HG03066 (cell line): ENCODE data around the gene NEDD8.

Experiments
- ATAC-seq: cut with Tn5 transposase; IDR thresholded peaks from one replicate; pipeline ENCODE4 v1.9.1; 2021; ENCODE audit warnings: low read depth; ENCODE audit not compliant: unreplicated experiment

The NEDD8 gene

DNA sequence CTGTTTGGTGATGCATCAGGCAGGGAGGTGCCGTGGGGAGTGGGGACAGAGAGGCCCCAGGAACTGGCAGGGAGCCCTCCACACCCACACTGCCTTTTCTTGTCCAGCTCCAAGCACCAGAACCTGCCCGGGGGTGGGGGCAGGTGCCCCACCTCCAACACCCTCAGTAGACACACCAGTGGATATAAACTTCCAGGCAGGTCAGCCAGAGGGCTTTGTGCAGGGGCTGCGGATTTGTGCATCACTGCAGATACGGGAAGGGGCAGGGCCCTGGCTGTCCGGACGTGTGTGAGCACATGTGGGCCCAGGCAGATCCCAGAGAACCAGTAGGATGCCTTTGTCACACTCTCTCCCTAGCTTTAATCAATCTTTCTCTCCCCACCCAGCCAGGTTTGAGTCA lies 32.1 kb upstream of the NEDD8 start:
- no peak for ATAC-seq

DNA sequence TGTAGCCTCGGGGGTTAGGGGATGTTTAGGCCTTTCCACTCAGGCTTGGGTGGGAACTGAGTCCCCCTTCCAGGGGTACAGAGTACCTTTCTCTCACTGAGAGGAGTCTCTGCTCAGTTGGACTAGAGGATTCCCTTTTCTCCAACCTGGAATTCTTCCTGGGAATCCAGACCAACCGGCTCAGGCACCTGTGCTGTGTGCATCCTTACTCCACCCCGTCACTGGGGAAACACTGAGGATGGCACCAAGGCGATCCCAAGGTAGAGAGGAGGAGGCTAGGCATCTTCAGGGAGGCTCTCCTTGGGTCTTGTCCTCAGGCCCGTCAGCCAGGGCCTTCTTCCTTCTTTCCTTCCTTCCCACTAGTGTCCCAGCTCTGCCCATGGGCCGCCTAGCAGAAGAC lies 31.7 kb upstream of the NEDD8 start:
- no peak for ATAC-seq

DNA sequence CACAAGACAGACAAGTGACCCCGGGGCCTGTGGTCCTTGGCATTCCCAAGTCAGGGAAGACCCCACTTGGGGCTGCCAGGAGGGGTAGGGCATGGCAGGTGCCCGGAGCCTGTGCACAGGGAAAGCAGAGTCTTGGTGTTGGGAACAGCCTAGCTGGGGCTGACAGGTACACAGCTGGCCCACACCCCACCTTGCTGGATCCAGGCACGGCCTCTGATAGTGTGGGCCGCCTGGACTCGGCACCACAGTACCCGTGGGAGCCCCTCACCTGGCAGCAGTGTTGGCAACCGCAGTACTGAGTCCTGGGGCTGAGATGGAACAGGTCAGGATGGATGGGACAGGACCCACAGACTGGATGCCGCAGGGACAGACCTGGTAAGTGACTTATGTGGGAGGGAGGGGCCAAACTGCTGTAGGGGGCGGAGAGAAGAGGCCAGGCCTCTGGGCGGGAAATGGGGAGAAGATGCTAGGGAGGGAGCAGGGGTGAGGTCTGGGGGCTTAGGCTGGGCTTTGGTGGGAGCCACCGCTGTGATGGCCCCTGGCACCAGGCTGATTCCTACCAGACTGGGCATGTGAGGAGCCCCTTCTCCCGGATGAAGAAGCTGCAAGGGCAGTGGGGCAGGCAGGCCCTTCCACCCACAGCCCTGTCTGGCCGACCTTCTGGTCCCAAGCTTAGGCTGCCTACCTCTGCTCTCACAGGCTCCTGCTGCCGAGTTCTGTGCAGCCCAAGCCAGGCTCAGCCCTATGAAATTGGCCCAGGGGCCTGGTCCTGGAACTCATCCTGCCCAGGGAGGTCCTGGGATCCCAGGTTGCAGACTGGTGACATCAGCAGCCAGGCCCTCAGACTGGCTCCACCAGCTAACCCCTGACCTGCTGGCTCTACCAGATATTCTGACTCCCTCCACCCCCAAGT lies 30.9 kb upstream of the NEDD8 start, which contains the start of gene TGM1:
Gene TGM1 (minus strand): TSS at position 357 of the 913 bp plus-strand sequence. CDS start 825 bp downstream, outside the sequence.
- no peak for ATAC-seq

DNA sequence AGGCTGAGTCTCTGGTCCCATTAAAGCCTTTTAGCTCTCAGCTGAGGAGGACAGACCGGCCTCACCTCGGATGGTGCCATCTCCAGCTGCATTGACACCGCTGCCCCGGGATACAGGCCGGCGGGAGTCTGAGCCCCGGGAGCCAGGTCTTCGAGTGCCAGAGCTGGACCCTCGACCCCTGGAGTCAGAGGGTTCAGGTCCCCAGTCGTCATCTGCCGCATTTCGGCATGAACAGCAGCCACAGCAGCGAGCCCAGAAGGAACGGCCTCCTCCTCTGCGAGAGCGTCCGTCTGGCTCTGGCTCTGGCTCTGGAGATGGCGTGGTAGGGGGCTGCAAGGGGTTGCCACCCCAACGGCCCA lies 29.8 kb upstream of the NEDD8 start:
- no peak for ATAC-seq

DNA sequence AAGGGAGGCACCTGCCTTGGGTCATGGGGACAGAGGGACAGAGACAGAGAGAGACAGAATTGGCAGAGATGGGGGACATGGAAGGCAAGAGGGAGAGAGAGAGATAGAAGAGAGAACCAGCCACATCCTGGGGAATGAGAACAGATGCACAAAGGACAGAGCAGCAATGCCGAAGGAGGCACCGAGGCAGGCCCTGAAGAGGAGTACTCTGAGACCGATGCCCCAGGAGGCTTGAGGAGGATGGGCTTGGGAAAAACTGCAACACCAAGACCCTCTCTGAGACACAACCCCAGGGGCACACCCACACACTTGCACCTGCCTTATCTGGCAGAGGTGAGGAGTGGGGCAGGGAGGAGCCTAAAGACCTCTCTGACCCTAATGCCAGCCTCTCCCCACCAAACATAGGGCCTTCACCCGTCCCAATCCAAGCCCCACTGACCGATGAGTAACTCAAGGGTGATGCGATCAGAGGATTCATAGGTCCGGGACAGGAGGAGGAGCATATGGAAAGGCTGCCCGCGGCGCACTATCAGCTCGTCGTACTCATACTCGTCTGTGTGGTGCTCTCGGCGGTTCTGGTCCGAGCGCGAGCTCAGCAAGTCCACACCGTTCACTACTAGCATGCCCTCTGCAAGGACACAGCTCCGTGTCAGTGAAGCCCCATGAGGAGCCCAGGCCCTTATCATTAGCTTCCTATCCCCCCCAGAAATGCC lies 29.2 kb upstream of the NEDD8 start:
- ATAC-seq = no peak

DNA sequence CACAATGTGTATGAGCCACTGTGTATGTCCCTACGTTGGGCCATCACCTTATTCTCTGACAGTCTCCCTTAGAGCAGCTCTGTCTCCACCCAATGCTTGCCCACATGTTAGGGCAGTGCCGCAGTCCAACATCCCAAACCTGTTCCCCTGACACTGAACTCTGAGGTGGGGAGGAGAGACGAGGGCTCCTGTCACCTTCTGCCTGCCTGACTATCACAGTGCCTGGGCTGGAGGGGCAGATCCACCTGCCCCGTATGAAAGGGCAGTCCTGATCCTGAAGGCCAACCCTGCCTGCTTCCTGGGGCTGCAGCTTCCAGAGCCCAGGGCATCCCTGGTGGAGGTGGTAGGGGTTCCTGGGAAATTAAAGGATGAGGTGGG lies 28.6 kb upstream of the NEDD8 start:
- no peak for ATAC-seq

DNA sequence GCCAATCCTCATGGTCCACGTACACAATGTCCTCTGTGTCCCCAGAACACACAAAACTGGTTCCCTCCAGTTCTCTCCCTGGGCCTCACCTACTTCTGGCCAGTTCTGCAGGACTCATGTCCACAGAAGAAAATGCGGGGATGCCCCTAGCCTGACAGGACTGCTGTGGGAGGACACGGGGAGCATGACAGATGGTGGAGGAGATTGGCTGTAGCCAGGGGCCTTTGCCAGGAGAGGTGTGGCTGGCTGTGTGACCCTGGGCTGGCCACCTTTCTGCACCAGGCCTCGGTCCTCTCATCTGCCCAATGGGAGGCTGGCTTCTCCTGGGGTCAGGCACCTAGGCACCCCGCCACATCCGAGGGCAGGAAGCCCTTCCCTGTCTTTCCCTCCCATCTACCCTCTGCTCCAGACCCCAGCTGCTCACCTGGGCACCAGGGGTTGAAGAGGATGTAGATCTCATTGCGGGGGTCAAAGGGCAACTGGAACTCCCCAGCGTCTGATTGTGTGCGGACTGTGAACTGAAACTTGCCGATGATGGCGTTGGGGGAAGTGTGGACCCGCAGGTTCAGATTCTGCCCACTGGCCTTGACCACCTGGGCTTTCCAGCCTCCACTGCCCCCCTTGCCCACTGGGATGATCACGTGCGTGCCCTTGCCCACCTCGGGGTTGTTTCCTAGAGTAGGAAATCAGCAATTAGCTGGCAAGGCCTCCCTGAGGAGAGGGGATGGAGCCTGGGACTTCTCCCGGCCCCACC lies 28.0 kb upstream of the NEDD8 start:
- no peak for ATAC-seq

DNA sequence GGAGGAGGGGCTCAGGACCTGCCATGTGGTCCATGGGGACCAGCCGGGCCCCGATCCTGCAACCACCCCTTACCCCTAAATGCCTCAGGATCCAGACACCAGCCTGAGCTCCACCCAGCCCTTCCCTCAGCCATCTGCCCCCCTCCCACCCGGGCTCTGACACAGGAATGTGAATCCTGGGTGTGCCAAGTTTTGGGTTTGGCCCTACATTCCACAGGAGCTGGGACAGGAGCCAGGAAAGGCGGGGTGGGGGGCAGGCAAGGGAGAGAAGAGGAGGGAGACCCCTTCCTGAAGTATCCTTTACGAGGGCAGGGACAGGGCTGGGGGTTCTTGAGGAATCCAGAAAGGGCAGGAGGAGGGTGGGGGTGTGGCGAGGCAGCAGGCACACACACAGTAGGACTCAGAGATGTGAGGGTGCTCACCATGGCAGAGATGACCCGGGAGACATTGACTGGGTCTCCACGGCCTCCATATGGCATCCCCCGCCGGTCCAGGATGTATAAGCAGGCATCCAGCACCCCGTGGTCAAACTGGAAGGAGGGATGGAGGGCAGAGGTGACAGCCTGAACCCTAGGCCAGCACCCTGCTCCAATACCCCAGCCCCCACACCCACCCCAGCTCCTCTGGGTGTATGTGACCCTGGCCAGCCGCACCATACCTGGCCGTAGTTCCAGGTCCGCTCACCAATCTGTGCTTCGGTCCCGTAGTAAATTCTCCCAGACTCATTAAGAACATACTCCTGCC lies 27.3 kb upstream of the NEDD8 start:
- ATAC-seq = no peak

DNA sequence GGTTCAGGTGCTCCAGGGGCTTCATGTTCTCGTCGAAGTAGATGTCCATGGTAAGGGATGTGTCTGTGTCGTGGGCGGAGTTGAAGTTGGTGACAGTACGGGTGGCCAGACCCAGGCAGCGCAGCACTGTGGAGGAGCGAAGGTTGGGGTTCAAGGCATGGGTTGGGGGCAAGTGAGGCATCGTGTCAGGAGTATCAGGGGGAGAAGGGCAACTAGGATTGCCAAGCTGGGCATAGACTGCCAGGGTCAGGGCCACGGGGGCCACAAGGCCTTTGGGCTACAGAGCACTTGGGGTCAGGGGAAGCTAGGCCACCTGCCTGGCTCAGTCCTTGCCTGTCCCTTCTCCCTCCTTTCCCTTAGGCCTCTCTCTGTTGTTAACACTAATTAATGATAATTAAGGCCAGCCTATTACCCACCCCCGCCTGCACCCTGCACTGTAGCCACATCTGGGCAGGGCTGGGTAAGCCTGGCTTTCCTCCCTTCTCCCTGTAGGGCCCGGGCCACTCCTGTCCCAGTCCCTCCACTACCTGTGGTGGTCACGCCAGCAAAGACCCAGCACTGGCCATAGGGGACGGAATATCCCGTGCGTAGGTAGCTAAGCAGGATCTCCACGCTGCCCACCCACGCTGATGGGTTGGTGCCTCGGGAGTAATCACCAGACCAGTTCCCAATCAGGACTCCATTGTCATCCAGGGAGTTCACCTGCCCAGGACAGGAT lies 26.5 kb upstream of the NEDD8 start:
- ATAC-seq = no peak

DNA sequence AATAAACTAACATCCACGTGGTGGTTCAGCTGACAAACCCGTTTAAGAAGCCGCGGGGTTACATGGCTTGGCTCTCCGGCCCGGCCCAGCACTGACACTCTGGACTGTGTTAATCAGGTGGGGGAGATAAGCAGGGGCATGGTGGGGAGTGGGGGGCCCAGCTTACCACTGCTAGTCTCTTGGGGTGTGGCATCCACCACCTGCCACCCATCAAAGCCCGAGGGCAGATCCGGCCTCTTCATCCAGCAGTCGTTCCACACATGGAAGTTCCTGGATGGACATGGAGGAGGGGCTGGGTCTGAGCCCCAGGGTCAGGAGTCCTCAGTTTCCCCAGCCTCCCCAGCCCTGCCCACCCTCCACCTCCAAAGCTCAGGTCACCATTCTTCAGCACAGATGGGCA lies 26.0 kb upstream of the NEDD8 start:
- no peak for ATAC-seq

DNA sequence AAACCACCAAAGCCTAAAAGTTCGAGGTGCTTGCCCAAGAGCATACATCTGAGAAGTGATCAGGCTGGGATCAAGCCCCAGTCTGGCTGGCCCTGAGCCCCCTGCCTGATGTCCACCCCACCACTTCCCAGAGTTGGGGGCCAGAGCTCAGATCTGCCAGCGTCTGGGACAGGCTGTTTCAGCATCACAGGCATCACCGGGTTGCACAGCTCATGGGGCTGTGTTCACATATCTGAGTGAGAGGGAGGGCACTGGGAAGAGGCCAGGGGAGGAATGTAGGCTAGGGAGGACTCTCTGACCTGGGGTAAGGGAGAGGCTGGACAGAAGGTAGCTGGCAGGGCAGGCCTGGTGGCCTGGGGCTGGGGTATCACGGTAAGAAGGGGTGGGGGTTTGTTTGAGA lies 24.8 kb upstream of the NEDD8 start:
- no peak for ATAC-seq

DNA sequence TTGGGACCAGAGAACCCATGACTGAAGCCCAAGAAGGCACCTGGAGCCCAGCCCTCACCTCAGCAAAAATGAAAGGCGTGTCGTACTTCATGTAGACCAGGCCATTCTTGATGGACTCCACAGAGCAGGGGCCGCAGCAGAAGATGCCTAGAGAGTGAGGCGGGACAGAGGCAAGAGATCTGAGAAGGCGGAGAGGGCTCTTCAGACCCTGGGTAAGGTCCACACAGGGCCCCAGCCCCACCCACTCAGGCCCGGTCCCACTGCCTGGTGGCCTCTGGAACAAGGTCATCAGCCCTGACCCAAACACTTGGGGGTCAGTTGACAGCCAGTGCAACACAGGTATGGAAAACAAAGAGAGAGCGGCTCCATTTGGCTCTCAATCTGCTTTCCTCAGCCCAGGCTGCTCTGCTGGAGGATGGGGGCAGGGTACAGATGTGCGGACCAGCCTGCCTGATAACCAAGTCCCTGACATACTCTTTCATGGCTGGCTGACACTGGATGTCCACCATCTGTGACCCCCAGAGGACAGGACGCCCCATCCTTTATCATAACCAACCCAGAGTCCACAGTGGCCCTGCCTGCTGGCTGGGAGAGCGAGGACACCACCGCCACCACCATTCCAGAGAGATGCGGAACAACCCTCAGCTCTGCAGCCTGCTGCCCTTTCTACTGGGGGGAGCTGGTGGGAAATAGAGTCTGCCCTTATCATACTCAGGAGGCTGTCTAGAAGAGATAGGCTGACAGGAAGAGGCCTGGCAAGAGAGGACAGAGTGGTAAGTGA lies 24.0 kb upstream of the NEDD8 start:
- ATAC-seq = no peak

DNA sequence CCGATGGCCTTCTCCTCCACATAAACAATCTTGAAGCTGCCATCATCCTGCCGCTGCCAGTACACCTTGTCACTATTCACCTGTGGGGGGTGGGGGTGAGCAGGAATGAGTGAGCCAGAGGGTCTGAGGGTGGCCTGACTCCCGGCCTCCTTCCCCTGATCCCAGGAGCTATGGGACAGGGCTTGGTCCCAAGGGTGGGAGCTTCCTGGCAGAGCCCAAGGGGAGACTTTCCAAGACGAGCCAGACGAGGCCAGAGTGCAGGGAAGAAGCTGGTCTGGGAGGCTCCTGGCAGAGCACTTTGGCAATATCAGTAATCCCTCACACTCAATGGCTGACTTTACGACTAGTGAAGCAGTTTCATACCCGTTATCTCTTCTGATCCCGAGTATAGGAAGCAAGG lies 23.3 kb upstream of the NEDD8 start:
- ATAC-seq = no peak

DNA sequence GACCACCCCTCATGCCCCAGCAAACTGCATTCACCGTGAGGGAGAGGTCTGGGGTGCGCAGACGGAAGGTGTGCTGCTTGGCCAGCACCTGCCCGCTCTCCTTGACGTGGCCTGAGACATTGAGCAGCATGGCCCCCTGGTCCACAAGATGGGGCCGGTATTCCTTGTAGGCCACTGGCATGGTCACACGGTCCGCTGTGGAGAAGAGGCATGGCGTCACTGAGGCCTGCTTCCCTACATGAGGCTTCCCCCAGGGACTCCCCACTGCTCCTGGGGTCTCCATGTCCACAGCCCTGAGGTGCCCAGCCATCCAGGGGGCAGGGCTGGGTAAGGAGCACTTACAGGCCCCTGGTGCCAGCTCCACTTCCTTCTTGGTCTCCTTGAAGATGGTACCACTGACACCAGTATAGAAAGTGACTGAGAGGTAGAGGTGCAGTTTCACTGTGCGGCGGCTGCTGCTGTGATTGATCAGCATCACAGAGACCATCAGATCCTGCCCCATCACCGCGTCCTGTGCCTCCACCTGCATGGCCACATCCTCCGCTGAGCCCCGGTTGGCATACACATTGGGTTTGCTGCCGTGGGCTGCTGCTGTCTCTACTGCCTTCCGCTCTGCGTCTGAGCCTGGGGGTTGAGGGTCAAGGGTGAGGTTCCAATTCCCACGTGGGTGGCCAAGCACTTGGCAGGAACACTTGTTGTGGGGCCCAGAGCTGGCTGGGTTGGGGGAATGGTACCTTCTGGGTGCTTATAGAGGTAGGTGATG lies 22.6 kb upstream of the NEDD8 start:
- ATAC-seq = no peak

DNA sequence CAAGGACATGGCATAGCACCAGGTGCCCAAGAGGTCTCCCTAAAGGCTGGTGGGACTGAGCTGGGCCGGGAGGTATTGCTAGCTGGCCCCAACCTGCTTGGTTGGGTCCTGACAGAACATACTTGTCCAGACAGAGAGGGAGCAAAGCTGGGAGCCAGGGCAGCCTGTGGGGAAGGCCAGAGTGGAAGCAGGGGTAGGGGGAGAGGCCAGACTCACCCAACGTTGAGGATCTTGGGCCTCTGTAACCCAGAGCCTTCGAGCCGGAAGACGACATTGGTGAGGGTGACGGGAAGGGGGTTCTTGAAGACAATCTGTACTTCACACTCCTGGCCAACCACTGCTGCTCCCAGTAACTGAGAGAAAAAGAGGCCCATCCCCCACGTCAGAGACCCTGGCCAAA lies 21.8 kb upstream of the NEDD8 start:
- ATAC-seq = no peak

DNA sequence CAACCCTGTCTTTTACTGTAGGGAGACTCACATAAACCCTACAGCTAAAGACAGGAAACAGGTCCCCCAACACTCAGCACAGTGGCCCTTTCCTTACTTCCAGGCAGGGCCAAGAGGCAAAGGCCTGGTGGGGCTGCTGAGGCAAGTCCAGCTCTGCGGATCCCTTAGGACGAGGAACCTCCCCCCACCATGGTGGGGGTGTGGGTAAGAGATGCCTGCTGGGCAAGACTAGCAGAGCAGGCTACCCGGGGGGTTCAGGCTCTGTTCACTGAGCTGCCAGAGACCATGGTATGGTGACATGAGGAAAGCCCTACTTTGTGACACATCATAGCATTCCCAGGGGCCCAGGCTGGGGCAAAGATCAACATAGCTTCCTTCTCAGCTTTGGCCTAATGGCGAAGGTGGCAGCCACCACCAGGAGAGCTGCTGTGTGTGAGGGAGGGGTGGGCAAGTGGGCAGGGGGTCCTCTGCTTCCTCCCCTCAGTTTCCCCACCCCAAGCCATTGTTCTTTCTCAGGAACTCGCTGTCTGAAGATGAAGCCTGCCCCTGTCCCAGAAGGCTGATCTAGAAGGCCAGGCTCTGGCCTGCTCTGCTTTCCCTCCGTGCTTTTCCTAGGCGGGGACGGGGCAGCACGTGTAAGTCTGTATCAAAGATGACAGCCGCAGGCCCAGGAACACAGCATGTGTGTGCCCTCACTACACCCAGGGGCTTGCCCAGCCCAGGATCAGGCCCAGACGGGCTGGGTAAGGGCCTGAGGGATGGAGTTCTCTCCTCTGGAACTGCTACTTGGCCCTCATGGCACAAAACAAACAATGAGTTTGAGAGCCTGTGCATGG lies 20.3 kb upstream of the NEDD8 start:
- no peak for ATAC-seq

DNA sequence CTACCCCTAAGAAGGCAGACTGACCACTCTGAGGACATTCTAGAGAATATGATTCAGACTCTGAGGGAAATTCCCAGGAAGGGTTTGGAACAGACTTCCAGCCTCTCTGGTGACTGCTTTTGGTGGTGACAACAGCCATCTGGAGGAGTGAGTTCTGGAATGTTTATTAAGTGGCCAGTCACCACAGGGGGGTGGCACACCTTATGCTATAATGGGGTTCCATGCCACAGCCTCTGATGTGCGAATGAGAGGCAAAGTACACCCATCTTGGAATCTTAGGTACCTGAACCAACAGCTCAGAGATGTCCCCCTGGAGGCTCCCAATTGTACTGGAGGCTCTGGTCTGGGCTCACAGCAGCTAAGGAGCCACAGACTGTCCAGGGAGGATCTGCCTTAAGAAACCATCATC lies 19.7 kb upstream of the NEDD8 start:
- no peak for ATAC-seq

DNA sequence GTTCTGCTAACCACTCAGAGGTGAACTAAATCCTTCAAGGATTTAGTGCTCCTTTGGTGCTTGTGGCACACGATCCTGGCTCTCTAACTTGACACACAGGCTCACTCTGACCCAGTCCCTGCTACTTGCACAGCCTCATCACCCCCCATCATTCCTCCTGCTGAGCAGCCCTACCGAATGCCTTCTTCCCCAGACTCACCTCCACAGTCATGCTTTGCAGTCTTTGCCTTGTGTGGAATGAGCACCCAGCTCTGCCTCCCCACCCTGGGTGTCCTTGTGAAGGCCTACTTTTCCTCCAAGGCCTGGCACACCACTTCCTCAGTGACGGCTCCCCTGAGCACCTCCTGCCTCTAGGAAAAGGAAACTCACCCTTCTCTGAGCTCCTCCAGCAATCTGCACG lies 18.2 kb upstream of the NEDD8 start:
- no peak for ATAC-seq
